GM23248 (cell line): ENCODE data around the gene TNFRSF8. TPM values are rescaled to one million over a fixed set of nuclear protein-coding genes. Genes with fewer than 3 reads are reported as not detected.

Experiments used
- DNase-seq: peaks from one replicate; pipeline ENCODE4 v3.0.0-alpha.2; 2015
- H2AFZ ChIP-seq: fragments of 200-600 bp; sonication (generic); 2 replicates; pipeline ENCODE4 v1.6.1; 2016; ENCODE audit warnings: antibody characterized with exemption
- H3F3A ChIP-seq: fragments of 200-600 bp; sonication (generic); 2 replicates; pipeline ENCODE4 v1.6.1; 2016; ENCODE audit warnings: mild to moderate bottlenecking, antibody characterized with exemption, mixed run types; ENCODE audit not compliant: insufficient read depth
- H3K27ac ChIP-seq: fragments of 200-600 bp; sonication (generic); 2 replicates; pipeline ENCODE4 v1.5.1; 2016; ENCODE audit warnings: mild to moderate bottlenecking
- H3K27me3 ChIP-seq: fragments of 200-600 bp; sonication (generic); replicated peaks from 2 replicates; pipeline ENCODE4 v1.6.1; 2016; ENCODE audit warnings: mild to moderate bottlenecking; ENCODE audit not compliant: insufficient read depth
- H3K36me3 ChIP-seq: fragments of 200-600 bp; sonication (generic); 2 replicates; pipeline ENCODE4 v1.6.1; 2016; ENCODE audit warnings: low read depth, mild to moderate bottlenecking
- H3K4me1 ChIP-seq: fragments of 200-600 bp; sonication (generic); 2 replicates; pipeline ENCODE4 v1.6.1; 2016; ENCODE audit warnings: mild to moderate bottlenecking; ENCODE audit not compliant: insufficient read depth
- H3K4me2 ChIP-seq: fragments of 200-600 bp; sonication (generic); one replicate; pipeline ENCODE4 v1.6.1; 2016; ENCODE audit warnings: mild to moderate bottlenecking; ENCODE audit not compliant: unreplicated experiment
- H3K4me3 ChIP-seq: fragments of 200-600 bp; sonication (generic); 2 replicates; pipeline ENCODE4 v1.5.1; 2016; ENCODE audit warnings: mild to moderate bottlenecking
- H3K79me2 ChIP-seq: fragments of 200-600 bp; sonication (generic); 2 replicates; pipeline ENCODE4 v1.6.1; 2016; ENCODE audit warnings: mild to moderate bottlenecking; ENCODE audit not compliant: insufficient read depth
- H3K9ac ChIP-seq: fragments of 200-600 bp; sonication (generic); 2 replicates; pipeline ENCODE4 v1.6.1; 2016; ENCODE audit warnings: mild to moderate bottlenecking
- H3K9me2 ChIP-seq: fragments of 200-600 bp; sonication (generic); 2 replicates; pipeline ENCODE4 v1.6.1; 2016; ENCODE audit warnings: mixed run types, mild to moderate bottlenecking, moderate library complexity; ENCODE audit not compliant: insufficient read depth
- H3K9me3 ChIP-seq: fragments of 200-600 bp; sonication (generic); one replicate; pipeline ENCODE4 v1.6.1; 2017; ENCODE audit warnings: low read depth
- H4K20me1 ChIP-seq: fragments of 200-600 bp; sonication (generic); 2 replicates; pipeline ENCODE4 v1.6.0; 2016; ENCODE audit not compliant: insufficient read depth
- EZH2 ChIP-seq: fragments of 200-600 bp; sonication (generic); IDR thresholded peaks from 2 replicates; pipeline ENCODE4 v1.6.1; 2018; ENCODE audit warnings: antibody characterized with exemption, mild to moderate bottlenecking; ENCODE audit not compliant: insufficient read depth, poor library complexity, severe bottlenecking
- EZH2phosphoT487 ChIP-seq: fragments of 200-600 bp; sonication (generic); IDR thresholded peaks from 2 replicates; pipeline ENCODE4 v1.6.1; 2018; ENCODE audit warnings: antibody characterized with exemption, moderate library complexity, mild to moderate bottlenecking, low read depth; ENCODE audit not compliant: insufficient read depth
- WGBS, 2 experiments: methylation state at CpG; one replicate each; pipeline ENCODE4 v1.1.6; 2015 to 2017; ENCODE audit warnings: low lambda C conversion rate in 2 of 2, low coverage in 1 of 2; ENCODE audit errors: missing lambda C conversion rate in 2 of 2; 5-methylcytosine and 5-hydroxymethylcytosine counted together
- in situ Hi-C: fragments of 300-500 bp; cut with MboI; formaldehyde crosslinking; loops from 2 replicates; pipeline ENCODE4 v1.15.0; 2020
- polyA plus RNA-seq: library from polyadenylated mRNA; unstranded; fragments of >200 nt; fragmentation: Nextera tagmentation; extraction: Ambion mirVana; gene quantifications from 2 replicates; pipeline ENCODE4 v1.2.1, GENCODE V29; 2016
- total RNA-seq: library from RNA; depleted of rRNA; stranded (reverse); fragments of >200 nt; shearing (Covaris generic); gene quantifications from 2 replicates; pipeline ENCODE4 v1.2.3, GENCODE V29; 2014

The TNFRSF8 gene
- total and polyA plus RNA-seq, 2 experiments from 2014 or later: 0.23 TPM; not detected in 1

GRCh38 chr1:12150456-12151200, 87.5 kb downstream of the TNFRSF8 start:
- no peaks in the 10 kb centered on the region for H3K9me2 ChIP-seq
- no peaks in the 10 kb centered on the region for H3K36me3 ChIP-seq

GRCh38 chr1:12151465-12151864, 88.4 kb downstream of the TNFRSF8 start:
- Histone ChIP-seq H3K27ac (no peak overlapping the region), H3K4me3 (no peak overlapping the region), H3K9ac (no peak overlapping the region), H4K20me1 (no peaks in the 10 kb centered on the region), H3K9me2 (no peaks in the 10 kb centered on the region), H3K36me3 (no peaks in the 10 kb centered on the region), H2AFZ (no peak overlapping the region), H3F3A (peaks cover 8% of the 10 kb centered on the region; the same call in 1 of the 2 replicates), H3K4me1 (peaks cover 18% of the 10 kb centered on the region), H3K79me2 (no peaks in the 10 kb centered on the region), H3K27me3 (no peaks in the 10 kb centered on the region), H3K9me3 (no peaks in the 10 kb centered on the region), H3K4me2 (no peak overlapping the region)
- 97% methylated on average over 2 of the region's 2 CpGs for WGBS, 2 experiments
- TF ChIP-seq EZH2 (no peak), EZH2phosphoT487 (no peak)
- no peak for DNase-seq
- in situ Hi-C loops: no loop called here

More at GRCh38 chr1:12150456-12151200, 87.5 kb downstream of the TNFRSF8 start:
- Histone ChIP-seq H3K79me2 (no peaks in the 10 kb centered on the region), H3F3A (peaks cover 8% of the 10 kb centered on the region; the same call in 1 of the 2 replicates), H3K9me3 (no peaks in the 10 kb centered on the region), H3K27me3 (no peaks in the 10 kb centered on the region), H4K20me1 (no peaks in the 10 kb centered on the region), H3K27ac (no peak overlapping the region), H3K4me3 (no peak overlapping the region), H3K9ac (no peak overlapping the region), H2AFZ (no peak overlapping the region), H3K4me1 (peaks cover 18% of the 10 kb centered on the region), H3K4me2 (no peak overlapping the region)
- in situ Hi-C loops: no loop called here
- TF ChIP-seq EZH2phosphoT487: no peak
- TF ChIP-seq EZH2: no peak
- DNase-seq: no peak
- WGBS, 2 experiments: 85% methylated on average over 9 of the region's 9 CpGs

GRCh38 chr1:12152113-12152891, 89.2 kb downstream of the TNFRSF8 start:
- Histone ChIP-seq H2AFZ (no peak overlapping the region), H3K4me3 (no peak overlapping the region), H3F3A (peaks cover 8% of the 10 kb centered on the region; the same call in 1 of the 2 replicates), H3K9me3 (no peaks in the 10 kb centered on the region), H3K79me2 (no peaks in the 10 kb centered on the region), H3K4me2 (no peak overlapping the region), H3K27me3 (no peaks in the 10 kb centered on the region), H4K20me1 (no peaks in the 10 kb centered on the region), H3K36me3 (no peaks in the 10 kb centered on the region), H3K9me2 (no peaks in the 10 kb centered on the region), H3K4me1 (peaks cover 18% of the 10 kb centered on the region), H3K27ac (no peak overlapping the region), H3K9ac (no peak overlapping the region)
- TF ChIP-seq EZH2phosphoT487: no peak
- no peak for TF ChIP-seq EZH2
- in situ Hi-C loops: no loop called here
- 91 to 94% methylated on average over 7 of the region's 7 CpGs for WGBS, 2 experiments
- no peak for DNase-seq

GRCh38 chr1:12153181-12153785, 90.2 kb downstream of the TNFRSF8 start:
- peaks cover 15% of the 10 kb centered on the region for H3K4me1 ChIP-seq
- peak; percentile 93 for DNase-seq
- peak overlapping the region; percentile 47 for H3K9ac ChIP-seq
- in situ Hi-C loops: no loop called here
- H4K20me1 ChIP-seq: no peaks in the 10 kb centered on the region
- TF ChIP-seq EZH2phosphoT487 (no peak), EZH2 (no peak)
- no peaks in the 10 kb centered on the region for H3K9me3 ChIP-seq
- H3K36me3 ChIP-seq: no peaks in the 10 kb centered on the region
- H3K27me3 ChIP-seq: no peaks in the 10 kb centered on the region
- peaks cover 8% of the 10 kb centered on the region; the same call in 1 of the 2 replicates for H3F3A ChIP-seq
- WGBS, 2 experiments: 29 to 33% methylated on average over 13 of the region's 13 CpGs
- H2AFZ ChIP-seq: peak overlapping the region; percentile 54
- H3K27ac ChIP-seq: peak overlapping the region; percentile 77
- H3K9me2 ChIP-seq: no peaks in the 10 kb centered on the region
- peak overlapping the region; percentile 61 for H3K4me2 ChIP-seq
- no peak overlapping the region for H3K4me3 ChIP-seq
- no peaks in the 10 kb centered on the region for H3K79me2 ChIP-seq
